Gastrocnemius medialis (tissue), 4 donors: Measurements from ENCODE around the gene STX17.

Source experiments
- CTCF ChIP-seq, 5 experiments: fragments of 450-650 bp in 3 of 5; fragments of 200-600 bp in 2 of 5; sonication (generic) in 2 of 5; IDR thresholded peaks in 4 of 5; conservative IDR thresholded peaks in 1 of 5; 1 replicate in 4 of 5; 2 replicates in 1 of 5; pipeline ENCODE4 v1.5.1; 2016 to 2019; ENCODE audit warnings: antibody characterized with exemption in 5 of 5, mild to moderate bottlenecking in 3 of 5, moderate library complexity in 3 of 5
- POLR2A ChIP-seq, 2 donors: fragments of 450-650 bp; IDR thresholded peaks; one replicate each; pipeline ENCODE4 v1.6.1; 2017; ENCODE audit warnings: antibody characterized with exemption in 2 of 2, mild to moderate bottlenecking in 2 of 2, moderate library complexity in 2 of 2

- TF ChIP-seq CTCF (IDR thresholded peaks at IDR 0.05 in 4 of 5, conservative IDR thresholded peaks at IDR 0.05 in 1 of 5), result no peak
- TF ChIP-seq POLR2A (IDR thresholded peaks at IDR 0.05), result no peak
These were observed 716 bp downstream of the STX17 start for GRCh38 chr9:99907208-99907532.
